Urinary bladder (tissue), 2 donors: ENCODE measurements around the gene MUC20. TPM values are rescaled to one million over a fixed set of nuclear protein-coding genes. Genes with fewer than 3 reads are reported as not detected.

Experiments used
- polyA plus RNA-seq: library from polyadenylated mRNA; stranded (reverse); fragments of 200-250 nt; gene quantifications from one replicate; pipeline ENCODE4 v1.2.3, GENCODE V29; 2013
- small RNA-seq: library from RNA; depleted of rRNA; stranded (forward); fragments of <200 nt; gene quantifications from one replicate; pipeline ENCODE3, GENCODE V24; 2014
- total RNA-seq: library from RNA; depleted of rRNA; stranded (reverse); fragments of >200 nt; gene quantifications from one replicate; pipeline ENCODE4 v1.2.3, GENCODE V29; 2014
- donor health status: healthy.

Gene MUC20
- total and polyA plus RNA-seq, 2 donors: 6.2 to 12.7 TPM

Small RNA genes within 50 kb of the gene (small RNA-seq; reads per million reads assigned to genes)
- not detected for gene MIR570

Other genes starting within 250 kb of the MUC20 start
- 104 TPM for gene PPP1R2, start 177.7 kb upstream of the MUC20 start, total RNA-seq
- gene PPP1R2, start 177.7 kb upstream of the MUC20 start, polyA plus RNA-seq: 47.7 TPM
- 11.7 TPM for gene APOD, start 137.0 kb upstream of the MUC20 start, total RNA-seq
- gene APOD, start 137.0 kb upstream of the MUC20 start, polyA plus RNA-seq: 395 TPM
- gene MUC4, start 91.0 kb downstream of the MUC20 start, total RNA-seq: 0.42 TPM
- not detected for gene MUC4, start 91.0 kb downstream of the MUC20 start, polyA plus RNA-seq
- 8.7 TPM for gene TNK2, start 187.6 kb downstream of the MUC20 start, total RNA-seq
- gene TNK2, start 187.6 kb downstream of the MUC20 start, polyA plus RNA-seq: 38.3 TPM